HG03520 (cell line): ENCODE measurements around the gene HSD17B8.
"Not testable (repeated sequence)": the region's sequence is repeated elsewhere in the genome, so short reads cannot be mapped to it uniquely, and the experiment has no call there.

Experiments used
- ATAC-seq: cut with Tn5 transposase; IDR thresholded peaks from one replicate; pipeline ENCODE4 v1.9.1; 2021; ENCODE audit warnings: mild to moderate bottlenecking, moderate library complexity; ENCODE audit not compliant: unreplicated experiment

Gene HSD17B8

GRCh38 chr6:33205191-33206026 lies 954 bp downstream of the HSD17B8 start:
- no peak for ATAC-seq

GRCh38 chr6:33206027-33206863 lies 1.8 kb downstream of the HSD17B8 start:
- ATAC-seq = no peak

- ATAC-seq = no peak
Measured at GRCh38 chr6:33206864-33207551, 2.6 kb downstream of the HSD17B8 start.

- no peak for ATAC-seq
Measured at GRCh38 chr6:33207552-33208090, 3.2 kb downstream of the HSD17B8 start.

- no peak for ATAC-seq
Measured at GRCh38 chr6:33208091-33208967, 3.9 kb downstream of the HSD17B8 start, which contains the start of gene RING1. Gene RING1 (plus strand): TSS chr6:33208500. CDS start chr6:33208823, 323 bp downstream.

GRCh38 chr6:33209856-33210255 lies 5.4 kb downstream of the HSD17B8 start:
- ATAC-seq = no peak

- ATAC-seq = no peak
Measured at GRCh38 chr6:33211136-33211535, 6.7 kb downstream of the HSD17B8 start.

GRCh38 chr6:33211666-33212422 lies 7.4 kb downstream of the HSD17B8 start:
- ATAC-seq = no peak

GRCh38 chr6:33212857-33213165 lies 8.4 kb downstream of the HSD17B8 start:
- ATAC-seq = no peak

GRCh38 chr6:33213166-33213988 lies 8.9 kb downstream of the HSD17B8 start:
- no peak for ATAC-seq

GRCh38 chr6:33213989-33214335 lies 9.5 kb downstream of the HSD17B8 start:
- no peak for ATAC-seq

GRCh38 chr6:33215271-33216116 lies 11.0 kb downstream of the HSD17B8 start:
- no peak for ATAC-seq

- ATAC-seq = no peak
Measured at GRCh38 chr6:33216117-33216649, 11.7 kb downstream of the HSD17B8 start.

- no peak for ATAC-seq
Measured at GRCh38 chr6:33217246-33217645, 12.8 kb downstream of the HSD17B8 start.

GRCh38 chr6:33217681-33218080 lies 13.2 kb downstream of the HSD17B8 start:
- no peak for ATAC-seq

GRCh38 chr6:33226503-33227120 lies 22.2 kb downstream of the HSD17B8 start:
- not testable (repeated sequence) for ATAC-seq

GRCh38 chr6:33235221-33235634 lies 30.8 kb downstream of the HSD17B8 start:
- no peak for ATAC-seq
